ENCODE data around the gene ACIN1. TPM values are rescaled to one million over a fixed set of nuclear protein-coding genes. Genes with fewer than 3 reads are reported as not detected.

Gene ACIN1
- total RNA-seq, 2 experiments from 2014 or later: 282 to 288 TPM

DNA sequence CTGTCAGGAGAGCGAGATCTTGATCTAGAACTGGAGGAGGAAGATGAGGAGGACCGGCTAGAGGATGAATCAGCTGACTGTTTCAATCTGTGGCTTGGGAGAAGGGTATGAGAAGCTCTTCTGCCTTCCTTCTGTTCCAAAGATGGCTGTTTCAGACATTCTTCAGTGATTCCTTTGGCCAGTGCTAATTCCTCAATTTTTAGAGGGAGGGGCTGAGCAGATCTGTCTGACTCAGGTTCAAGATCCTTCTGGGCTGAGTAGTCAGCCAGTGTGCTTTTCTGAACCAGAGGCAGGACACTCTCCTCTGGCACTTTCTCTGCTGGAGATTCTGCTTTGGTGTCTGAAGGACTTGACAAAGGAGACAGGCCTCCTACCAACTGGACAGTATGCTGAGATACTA lies 15.2 kb downstream of the ACIN1 start:
- H3K36me3 Mint-ChIP-seq (ENCODE audit: low read depth): peaks cover 92% of the 10 kb centered on the region
- H3K27ac Mint-ChIP-seq: peak overlapping the region; percentile 57
- intact Hi-C loops (cut with DNase I, micrococcal nuclease): loop anchor here (2.0 to 5.0 kb wide), 3 partner anchors 13 to 223 kb away; partner anchors contain the start of gene PPP1R3E (in 1 of the 2)

DNA sequence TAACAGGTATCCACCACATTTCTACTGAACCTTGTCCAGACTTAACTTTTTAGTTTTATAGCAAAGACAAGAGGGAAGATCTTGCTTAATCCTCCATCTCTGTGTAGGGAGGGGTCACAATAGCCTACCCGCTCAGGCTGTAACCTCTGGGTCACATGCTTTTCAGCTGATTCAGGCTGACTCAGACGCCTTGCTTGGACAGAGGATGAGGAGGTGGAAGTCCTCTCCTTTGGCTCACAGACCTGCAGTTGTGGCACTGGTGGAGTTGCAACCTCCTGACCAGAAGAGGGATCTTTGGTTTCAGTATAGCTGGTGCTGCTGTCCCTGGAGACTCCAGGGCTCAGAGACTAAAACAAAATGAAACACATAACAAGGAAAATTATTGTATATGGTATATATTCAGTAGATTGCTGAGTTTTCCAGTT lies 16.2 kb downstream of the ACIN1 start:
- H3K27me3 ChIP-seq (ENCODE audit: control insufficient read depth in 1 of 2, insufficient read depth in 2 of 2, low read length in 2 of 2): no peaks in the 10 kb centered on the region
- Mint-ChIP-seq H3K4me1 (ENCODE audit: low read depth) (no peaks in the 10 kb centered on the region), H3K27ac (peak overlapping the region; percentile 57), H3K4me3 (no peak overlapping the region), H3K27me3 (no peaks in the 10 kb centered on the region), H3K36me3 (ENCODE audit: low read depth) (peaks cover 89% of the 10 kb centered on the region), H3K9me3 (no peaks in the 10 kb centered on the region)
- TF ChIP-seq, protein P1, sequence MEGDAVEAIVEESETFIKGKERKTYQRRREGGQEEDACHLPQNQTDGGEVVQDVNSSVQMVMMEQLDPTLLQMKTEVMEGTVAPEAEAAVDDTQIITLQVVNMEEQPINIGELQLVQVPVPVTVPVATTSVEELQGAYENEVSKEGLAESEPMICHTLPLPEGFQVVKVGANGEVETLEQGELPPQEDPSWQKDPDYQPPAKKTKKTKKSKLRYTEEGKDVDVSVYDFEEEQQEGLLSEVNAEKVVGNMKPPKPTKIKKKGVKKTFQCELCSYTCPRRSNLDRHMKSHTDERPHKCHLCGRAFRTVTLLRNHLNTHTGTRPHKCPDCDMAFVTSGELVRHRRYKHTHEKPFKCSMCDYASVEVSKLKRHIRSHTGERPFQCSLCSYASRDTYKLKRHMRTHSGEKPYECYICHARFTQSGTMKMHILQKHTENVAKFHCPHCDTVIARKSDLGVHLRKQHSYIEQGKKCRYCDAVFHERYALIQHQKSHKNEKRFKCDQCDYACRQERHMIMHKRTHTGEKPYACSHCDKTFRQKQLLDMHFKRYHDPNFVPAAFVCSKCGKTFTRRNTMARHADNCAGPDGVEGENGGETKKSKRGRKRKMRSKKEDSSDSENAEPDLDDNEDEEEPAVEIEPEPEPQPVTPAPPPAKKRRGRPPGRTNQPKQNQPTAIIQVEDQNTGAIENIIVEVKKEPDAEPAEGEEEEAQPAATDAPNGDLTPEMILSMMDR (IDR thresholded peaks at IDR 0.05): no peak
- CTCF ChIA-PET: interaction anchor here (1.0 to 2.7 kb wide), 3 partner anchors 10 to 43 kb away, joined by 3 to 18 read pairs (median 12); no protein-coding TSS in a partner anchor
- DNase-seq: peak in 2 of 14 experiments; percentile 59 to 71
- no peaks in the 10 kb centered on the region for H3K9me3 ChIP-seq (ENCODE audit: control insufficient read depth in 1 of 2, insufficient read depth in 1 of 2, low read length in 2 of 2)
- no peaks in the 10 kb centered on the region for H3K4me1 ChIP-seq (ENCODE audit: insufficient read depth, low read length)
- no peak overlapping the region for H3K27ac ChIP-seq (ENCODE audit: low read depth in 1 of 2, low read length in 2 of 2)
- H3K36me3 ChIP-seq (ENCODE audit: insufficient read depth, low read length): peaks cover 96% of the 10 kb centered on the region
- H3K4me3 ChIP-seq (ENCODE audit: low read length): no peak overlapping the region
- POLR2A ChIA-PET: interaction anchor here (2.0 kb wide), 1 partner anchor 17 kb away, joined by 7 read pairs; the partner anchor contains the start of genes ACIN1 and C14orf119
- peak; percentile 21 for ATAC-seq (ENCODE audit: poor library complexity)
- intact Hi-C loops (cut with DNase I, micrococcal nuclease): loop anchor here (2.0 to 5.0 kb wide), 3 partner anchors 14 to 224 kb away; partner anchors contain the start of gene PPP1R3E (in 1 of the 2)

More for the DNA sequence above, 15.2 kb downstream of the ACIN1 start:
- DNase-seq (no peak), ATAC-seq (ENCODE audit: poor library complexity) (no peak)
- Mint-ChIP-seq H3K27me3 (no peaks in the 10 kb centered on the region), H3K4me3 (no peak overlapping the region), H3K4me1 (ENCODE audit: low read depth) (peaks cover 2% of the 10 kb centered on the region), H3K9me3 (no peaks in the 10 kb centered on the region)
- ChIA-PET CTCF (no interaction called here), POLR2A (interaction anchor here (2.0 kb wide), 1 partner anchor 16 kb away, joined by 7 read pairs; the partner anchor contains the start of genes ACIN1 and C14orf119)
- H3K4me1 ChIP-seq (ENCODE audit: insufficient read depth, low read length): no peaks in the 10 kb centered on the region
- no peaks in the 10 kb centered on the region for H3K27me3 ChIP-seq (ENCODE audit: control insufficient read depth in 1 of 2, insufficient read depth in 2 of 2, low read length in 2 of 2)
- no peak overlapping the region for H3K27ac ChIP-seq (ENCODE audit: low read depth in 1 of 2, low read length in 2 of 2)
- TF ChIP-seq, protein P1 (IDR thresholded peaks at IDR 0.05): no peak
- no peak overlapping the region for H3K4me3 ChIP-seq (ENCODE audit: low read length)
- H3K9me3 ChIP-seq (ENCODE audit: control insufficient read depth in 1 of 2, insufficient read depth in 1 of 2, low read length in 2 of 2): no peaks in the 10 kb centered on the region
- H3K36me3 ChIP-seq (ENCODE audit: insufficient read depth, low read length): peaks cover 97% of the 10 kb centered on the region

DNA sequence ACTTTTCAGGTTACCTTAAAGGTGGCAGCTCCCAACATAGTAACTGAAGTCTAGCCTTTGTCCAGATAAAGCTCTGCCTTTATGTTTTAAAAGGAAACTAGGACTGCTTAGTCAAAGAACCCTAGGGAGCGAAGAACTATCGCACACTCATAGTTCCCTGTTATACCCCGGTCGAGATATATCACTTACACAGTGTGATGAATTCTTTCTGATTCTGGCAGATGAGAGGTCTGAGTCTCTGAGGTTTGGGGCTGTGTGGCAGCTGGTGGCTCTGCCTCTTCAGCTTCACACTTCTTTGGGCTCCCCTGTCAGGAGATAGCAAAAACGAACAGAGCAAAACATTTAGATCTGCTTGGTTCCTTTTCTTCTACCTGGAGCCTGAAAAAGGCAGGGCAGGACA lies 17.0 kb downstream of the ACIN1 start:
- no peaks in the 10 kb centered on the region for H3K27me3 ChIP-seq (ENCODE audit: control insufficient read depth in 1 of 2, insufficient read depth in 2 of 2, low read length in 2 of 2)
- TF ChIP-seq, protein P1 (IDR thresholded peaks at IDR 0.05): no peak
- no peaks in the 10 kb centered on the region for H3K9me3 ChIP-seq (ENCODE audit: control insufficient read depth in 1 of 2, insufficient read depth in 1 of 2, low read length in 2 of 2)
- Mint-ChIP-seq H3K36me3 (ENCODE audit: low read depth) (peaks cover 85% of the 10 kb centered on the region), H3K27me3 (no peaks in the 10 kb centered on the region), H3K9me3 (no peaks in the 10 kb centered on the region), H3K27ac (peak overlapping the region; percentile 44), H3K4me1 (ENCODE audit: low read depth) (no peaks in the 10 kb centered on the region), H3K4me3 (no peak overlapping the region)
- CTCF ChIA-PET: interaction anchor here (1.0 to 2.7 kb wide), 7 partner anchors 9 to 109 kb away, joined by 3 to 18 read pairs (median 9); no protein-coding TSS in a partner anchor
- peaks cover 93% of the 10 kb centered on the region for H3K36me3 ChIP-seq (ENCODE audit: insufficient read depth, low read length)
- no peaks in the 10 kb centered on the region for H3K4me1 ChIP-seq (ENCODE audit: insufficient read depth, low read length)
- intact Hi-C loops (cut with DNase I, micrococcal nuclease): loop anchor here (1.0 to 5.0 kb wide), 5 partner anchors 15 to 224 kb away; partner anchors contain the start of gene PPP1R3E (in 1 of the 2)
- no peak overlapping the region for H3K27ac ChIP-seq (ENCODE audit: low read depth in 1 of 2, low read length in 2 of 2)
- H3K4me3 ChIP-seq (ENCODE audit: low read length): no peak overlapping the region
- DNase-seq (no peak), ATAC-seq (ENCODE audit: poor library complexity) (no peak)
- POLR2A ChIA-PET: interaction anchor here (1.6 to 2.4 kb wide), 2 partner anchors 8 to 17 kb away, joined by 4 to 26 read pairs; partner anchors contain the start of genes ACIN1 and C14orf119
